Stimulated activated CD8-positive, alpha-beta memory T cell treated with anti-CD3 and anti-CD28 coated beads, Interleukin-12 subunit alpha, Interleukin-12 subunit beta, amount 100 ng/mL, for 4 hours (primary cell): ENCODE results near the gene SLC7A7.
A peak's percentile ranks its signal among the peaks of the same experiment; 100 is the strongest.
"Not testable (repeated sequence)": the region's sequence is repeated elsewhere in the genome, so short reads cannot be mapped to it uniquely, and the experiment has no call there.

ENCODE experiments used
- DNase-seq: peaks from one replicate; pipeline ENCODE4 v3.0.0-alpha.2; 2020; ENCODE audit warnings: low read depth

Gene SLC7A7

GRCh38 chr14:22843123-22843925, 28.1 kb upstream of the SLC7A7 start:
- no peak for DNase-seq

- DNase-seq: no peak
These were observed 27.2 kb upstream of the SLC7A7 start for GRCh38 chr14:22842211-22843122.

GRCh38 chr14:22841769-22842168, 26.5 kb upstream of the SLC7A7 start:
- DNase-seq: no peak

GRCh38 chr14:22841311-22841710, 26.1 kb upstream of the SLC7A7 start:
- DNase-seq: no peak

GRCh38 chr14:22839159-22839779, 24.0 kb upstream of the SLC7A7 start:
- no peak for DNase-seq

GRCh38 chr14:22838631-22839041, 23.4 kb upstream of the SLC7A7 start:
- no peak for DNase-seq

- DNase-seq: no peak
These were observed 22.7 kb upstream of the SLC7A7 start for GRCh38 chr14:22837750-22838538.

- no peak for DNase-seq
These were observed 22.0 kb upstream of the SLC7A7 start for GRCh38 chr14:22837114-22837749.

GRCh38 chr14:22836301-22837113, 21.3 kb upstream of the SLC7A7 start, which contains the start of gene MMP14:
MMP14 (plus strand) TSS chr14:22836585; CDS start chr14:22836818, 233 bp downstream.
- no peak for DNase-seq

GRCh38 chr14:22835505-22835904, 20.3 kb upstream of the SLC7A7 start:
- DNase-seq: no peak

GRCh38 chr14:22830443-22831010, 15.3 kb upstream of the SLC7A7 start:
- no peak for DNase-seq

- peak; percentile 83 for DNase-seq
These were observed 14.6 kb upstream of the SLC7A7 start, which contains the start of gene MRPL52 for GRCh38 chr14:22829661-22830442. MRPL52 (plus strand) TSS chr14:22829887; CDS start chr14:22829913, 26 bp downstream.

- not testable (repeated sequence) for DNase-seq
These were observed 13.9 kb upstream of the SLC7A7 start for GRCh38 chr14:22829076-22829660.

- no peak for DNase-seq
These were observed 9.6 kb upstream of the SLC7A7 start for GRCh38 chr14:22824711-22825359.

- DNase-seq: peak; percentile 47
These were observed 7.4 kb upstream of the SLC7A7 start for GRCh38 chr14:22822571-22823098.

GRCh38 chr14:22822016-22822570, 6.9 kb upstream of the SLC7A7 start:
- DNase-seq: no peak
